A549 (cell line): ENCODE results near the gene NSMCE1. TPM values are rescaled to one million over a fixed set of nuclear protein-coding genes. Genes with fewer than 3 reads are reported as not detected.

ENCODE experiments used
- ATAC-seq, 2 experiments: fragments of 200-7000 bp in 1 of 2; fragments of >200 bp in 1 of 2; cut with Nextera tagmentation in 1 of 2; cut with Tn5 transposase in 1 of 2; 3 replicates each; pipeline versions ENCODE4 v1.8.0 to v1.9.1; 2018 to 2020; ENCODE audit warnings: mild to moderate bottlenecking in 1 of 2, moderate library complexity in 1 of 2
- CTCF ChIA-PET: fragments of 300-600 bp; sonication (Branson Sonifier 250); formaldehyde crosslinking; extraction: SDS; loops from one replicate; lab custom pipeline; 2021; ENCODE audit warnings: antibody characterized with exemption, inconsistent platforms; lab: Yijun Ruan, JAX
- POLR2A ChIA-PET: fragments of 350-600 bp; formaldehyde crosslinking; extraction: SDS; loops from one replicate; lab custom pipeline; 2021; ENCODE audit warnings: antibody characterized with exemption, inconsistent platforms; lab: Yijun Ruan, JAX
- DNase-seq, 2 experiments: peaks; one replicate each; pipeline versions ENCODE4 v3.0.0 to v3.0.0-alpha.2; 2011 to 2016; ENCODE audit warnings: low read depth in 1 of 2, low spot score in 1 of 2
- FAIRE-seq: peaks from 2 replicates; lab custom pipeline; 2011; peaks lifted over from hg19 to GRCh38; lab: Jason Lieb, UNC
- H3K27ac ChIP-seq, 2 experiments: fragments of >200 bp; sonication (Bioruptor Twin); formaldehyde crosslinking; 3 replicates each; pipeline ENCODE4 v1.5.1; 2016 to 2017
- H3K4me1 ChIP-seq: fragments of >200 bp; sonication (Bioruptor Twin); formaldehyde crosslinking; 3 replicates; pipeline ENCODE4 v1.6.1; 2016
- H3K4me2 ChIP-seq: fragments of >200 bp; sonication (Bioruptor Twin); formaldehyde crosslinking; 3 replicates; pipeline ENCODE4 v1.6.1; 2016
- H3K4me3 ChIP-seq: fragments of >200 bp; sonication (Bioruptor Twin); formaldehyde crosslinking; 3 replicates; pipeline ENCODE4 v1.5.1; 2016
- H3K9me3 ChIP-seq: fragments of >200 bp; sonication (Bioruptor Twin); formaldehyde crosslinking; 3 replicates; pipeline ENCODE4 v1.6.1; 2016
- CBX2 ChIP-seq: fragments of 200-600 bp; sonication (generic); IDR thresholded peaks from 2 replicates; pipeline ENCODE4 v1.6.1; 2016; ENCODE audit warnings: low read depth, mild to moderate bottlenecking, borderline replicate concordance
- CBX8 ChIP-seq: fragments of 200-600 bp; sonication (generic); IDR thresholded peaks from 2 replicates; pipeline ENCODE4 v1.6.1; 2016
- CHD4 ChIP-seq: fragments of 200-600 bp; sonication (generic); IDR thresholded peaks from 2 replicates; pipeline ENCODE4 v1.6.1; 2016; ENCODE audit warnings: antibody characterized with exemption, mild to moderate bottlenecking, borderline replicate concordance
- EHF ChIP-seq: fragments of 250-450 bp; sonication (Bioruptor Pico); IDR thresholded peaks from 2 replicates; pipeline ENCODE4 v1.5.0; 2020; ENCODE audit warnings: mild to moderate bottlenecking
- ESRRA ChIP-seq: fragments of 150-350 bp; IDR thresholded peaks from 2 replicates; pipeline ENCODE4 v1.6.1; 2014; ENCODE audit warnings: mild to moderate bottlenecking, low read length, borderline replicate concordance
- FOSB ChIP-seq: fragments of 250-450 bp; sonication (Bioruptor Pico); IDR thresholded peaks from 2 replicates; pipeline ENCODE4 v1.5.0; 2020; ENCODE audit warnings: mild to moderate bottlenecking, moderate library complexity
- FOSL2 ChIP-seq, 2 experiments: fragments of 450-650 bp in 1 of 2; fragments of >200 bp in 1 of 2; sonication (Bioruptor Twin) in 1 of 2; formaldehyde crosslinking; IDR thresholded peaks; 2 replicates each; pipeline versions ENCODE4 v1.5.0 to v1.6.1; 2016 to 2020; ENCODE audit warnings: mild to moderate bottlenecking in 1 of 2, moderate library complexity in 1 of 2
- GATA3 ChIP-seq: IDR thresholded peaks from 2 replicates; pipeline ENCODE4 v1.6.1; 2012; ENCODE audit warnings: borderline replicate concordance
- HEYL ChIP-seq: fragments of 250-450 bp; sonication (Bioruptor Pico); IDR thresholded peaks from 2 replicates; pipeline ENCODE4 v1.8.0; 2021; ENCODE audit warnings: mild to moderate bottlenecking, moderate library complexity
- HOXA7 ChIP-seq: fragments of 250-450 bp; sonication (Bioruptor Pico); IDR thresholded peaks from 2 replicates; pipeline ENCODE4 v1.5.0; 2020; ENCODE audit warnings: mild to moderate bottlenecking, moderate library complexity
- HOXB13 ChIP-seq: fragments of 250-450 bp; sonication (Bioruptor Pico); IDR thresholded peaks from 2 replicates; pipeline ENCODE4 v1.5.0; 2020; ENCODE audit warnings: low read depth, mild to moderate bottlenecking, moderate library complexity
- JUNB ChIP-seq: fragments of >200 bp; sonication (Bioruptor Twin); formaldehyde crosslinking; IDR thresholded peaks from 2 replicates; pipeline ENCODE4 v1.6.1; 2016
- KDM1A ChIP-seq: fragments of 200-600 bp; sonication (generic); IDR thresholded peaks from 2 replicates; pipeline ENCODE4 v1.6.1; 2016; ENCODE audit warnings: low read depth, mild to moderate bottlenecking
- MAZ ChIP-seq: fragments of 150-350 bp; IDR thresholded peaks from 2 replicates; pipeline ENCODE4 v1.6.1; 2014; ENCODE audit warnings: antibody characterized with exemption, low read depth, low read length, borderline replicate concordance
- NFE2L2 ChIP-seq: fragments of 150-350 bp; conservative IDR thresholded peaks from 2 replicates; pipeline ENCODE4 v1.6.1; 2014; ENCODE audit warnings: low read length
- PHF8 ChIP-seq: fragments of 200-600 bp; sonication (generic); IDR thresholded peaks from 2 replicates; pipeline ENCODE4 v1.6.1; 2016; ENCODE audit warnings: low read depth, mild to moderate bottlenecking, antibody characterized with exemption, moderate library complexity, borderline replicate concordance
- POLR2A ChIP-seq: IDR thresholded peaks from 2 replicates; pipeline ENCODE4 v1.6.1; 2012; ENCODE audit warnings: mild to moderate bottlenecking, low read length
- RAD21 ChIP-seq, 2 experiments: fragments of >200 bp in 1 of 2; sonication (Bioruptor Twin) in 1 of 2; formaldehyde crosslinking in 1 of 2; IDR thresholded peaks in 1 of 2; conservative IDR thresholded peaks in 1 of 2; 2 replicates in 1 of 2; 3 replicates in 1 of 2; pipeline ENCODE4 v1.6.1; 2012 to 2018; ENCODE audit warnings: inconsistent platforms in 1 of 2
- RCOR1 ChIP-seq: fragments of 150-350 bp; IDR thresholded peaks from 2 replicates; pipeline ENCODE4 v1.6.1; 2014; ENCODE audit warnings: antibody characterized with exemption, low read length, low read depth
- RNF2 ChIP-seq: fragments of 200-600 bp; sonication (generic); IDR thresholded peaks from 2 replicates; pipeline ENCODE4 v1.6.1; 2016; ENCODE audit warnings: low read depth, mild to moderate bottlenecking, antibody characterized with exemption, moderate library complexity, borderline replicate concordance
- TP53 ChIP-seq: fragments of 250-450 bp; sonication (Bioruptor Pico); IDR thresholded peaks from 2 replicates; pipeline ENCODE4 v1.5.0; 2021; ENCODE audit warnings: mild to moderate bottlenecking, moderate library complexity
- ZC3H11A ChIP-seq: fragments of 450-650 bp; IDR thresholded peaks from 2 replicates; pipeline ENCODE4 v1.6.1; 2014; ENCODE audit warnings: antibody characterized with exemption, mild to moderate bottlenecking
- ZFP36 ChIP-seq: fragments of 450-650 bp; IDR thresholded peaks from 2 replicates; pipeline ENCODE4 v1.6.1; 2014; ENCODE audit warnings: borderline replicate concordance; ENCODE audit not compliant: partially characterized antibody
- ZNF302 ChIP-seq: fragments of 250-450 bp; sonication (Bioruptor Pico); IDR thresholded peaks from 2 replicates; pipeline ENCODE4 v1.9.0; 2021; ENCODE audit warnings: inconsistent platforms, mild to moderate bottlenecking, moderate library complexity
- WGBS: methylation state at CpG from one replicate; pipeline ENCODE4 v1.1.6; 2017; ENCODE audit errors: missing lambda C conversion rate; 5-methylcytosine and 5-hydroxymethylcytosine counted together
- polyA plus RNA-seq, 4 experiments: library from polyadenylated mRNA; depleted of rRNA in 3 of 4; stranded (reverse); fragments of >200 nt; fragmentation: RNase III in 1 of 4; extraction: RNeasy Plus Mini Kit Qiagen cat#74134 plus additional on column Dnase treatment in 1 of 4; gene quantifications; 2 replicates in 3 of 4; 3 replicates in 1 of 4; pipeline ENCODE4 v1.2.3, GENCODE V29; 2011 to 2017
- TF ChIP-seq, protein P1 (sequence below): IDR thresholded peaks from 2 replicates; pipeline ENCODE4 v1.6.1; 2012
- TF ChIP-seq, protein P2 (sequence below): fragments of 250-450 bp; sonication (Bioruptor Pico); IDR thresholded peaks from 2 replicates; pipeline ENCODE4 v1.5.0; 2020; ENCODE audit warnings: low read depth, mild to moderate bottlenecking, moderate library complexity

The NSMCE1 gene
- polyA plus RNA-seq, 2 of the 4 experiments (the other 2 are of a cell fraction): 32.0 to 59.9 TPM

DNA sequence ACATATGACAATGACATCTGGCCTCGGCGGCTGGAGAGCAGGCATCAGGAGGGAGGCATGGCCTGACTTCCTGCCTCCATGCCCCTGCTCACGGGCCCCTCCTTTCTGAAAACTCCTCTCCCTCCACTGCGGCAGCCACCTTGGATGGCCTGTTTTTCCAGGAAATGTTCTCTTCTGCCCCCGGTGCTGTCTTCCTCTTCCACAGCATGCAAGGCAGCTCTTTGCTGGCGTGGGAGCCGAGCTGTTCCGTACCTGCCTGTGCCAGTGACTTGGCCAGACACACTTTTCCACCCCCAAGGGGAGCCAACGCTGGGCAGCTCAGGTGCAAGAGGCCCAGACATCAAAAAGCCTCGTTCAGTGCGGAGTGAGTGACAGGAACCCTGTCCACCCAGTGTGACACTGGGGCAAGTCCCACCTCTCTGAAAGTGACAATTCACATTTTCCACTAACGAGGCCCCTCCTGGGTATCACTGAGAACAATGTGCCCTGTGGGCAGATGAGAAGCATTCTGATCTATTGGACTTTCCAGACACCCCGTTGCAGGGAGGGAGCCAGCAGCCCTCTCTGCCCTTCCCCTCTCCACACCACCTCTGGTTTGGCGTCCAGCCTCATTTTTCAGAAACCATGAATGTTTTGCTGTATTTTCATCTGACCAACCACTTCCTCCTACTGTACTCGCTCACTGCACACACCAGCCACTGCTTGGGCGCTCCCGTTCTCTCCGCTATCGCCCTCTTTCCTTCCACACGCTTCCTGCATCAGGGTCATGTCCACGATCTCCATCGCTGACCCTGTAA lies 31.2 kb downstream of the NSMCE1 start:
- FAIRE-seq: no peak
- no peak for DNase-seq

DNA sequence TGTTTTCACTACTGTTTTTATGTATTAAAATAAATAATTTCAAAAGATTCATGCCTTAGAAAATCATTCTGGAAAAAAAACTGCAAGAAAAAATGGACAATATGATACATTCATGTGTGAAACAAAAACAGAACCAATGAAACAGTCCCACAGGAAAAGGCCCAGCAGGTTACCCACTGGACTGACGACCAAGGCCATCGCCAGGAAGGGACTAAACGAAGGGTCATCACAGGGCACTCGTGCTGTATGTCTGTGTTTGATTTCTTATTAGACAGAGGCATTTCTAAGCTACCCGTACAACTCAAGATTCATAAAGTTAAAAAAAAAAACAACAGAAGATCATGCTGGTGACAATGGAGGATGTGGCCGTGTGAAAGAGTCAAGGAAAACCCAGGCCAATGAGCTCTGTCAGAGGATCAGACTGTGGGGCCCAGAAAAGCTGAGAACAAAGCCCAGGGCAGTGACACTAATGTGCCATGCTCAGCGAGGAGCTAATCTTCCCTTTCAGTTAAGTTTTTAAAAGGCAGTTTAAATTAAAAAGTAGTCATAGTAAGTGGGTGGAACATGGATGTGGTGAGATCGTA lies 31.8 kb downstream of the NSMCE1 start:
- POLR2A ChIA-PET: interaction anchor here (0.7 kb wide), 1 partner anchor 225 kb away, joined by 3 read pairs; no protein-coding TSS in a partner anchor
- ATAC-seq (no peak), FAIRE-seq (no peak), DNase-seq (no peak)
- WGBS: 81% methylated on average over 8 of the region's 8 CpGs
- CTCF ChIA-PET: interaction anchor here (0.7 to 16.7 kb wide), 10 partner anchors 9 to 131 kb away, joined by 3 to 291 read pairs (median 16); no protein-coding TSS in a partner anchor
- Histone ChIP-seq H3K4me1 (peaks cover 11% of the 10 kb centered on the region), H3K4me2 (no peak overlapping the region), H3K27ac (peak overlapping the region in 1 of 2 experiments; percentile 18; a peak in 1 of 6 replicates), H3K9me3 (no peaks in the 10 kb centered on the region), H3K4me3 (no peak overlapping the region)
- TF ChIP-seq ZFP36: no peak

More for the DNA sequence above, 31.2 kb downstream of the NSMCE1 start:
- ChIA-PET POLR2A (no interaction called here), CTCF (interaction anchor here (0.7 to 16.7 kb wide), 7 partner anchors 13 to 130 kb away, joined by 3 to 291 read pairs (median 20); no protein-coding TSS in a partner anchor)
- Histone ChIP-seq H3K4me3 (no peak overlapping the region), H3K9me3 (no peaks in the 10 kb centered on the region), H3K4me1 (peaks cover 12% of the 10 kb centered on the region), H3K27ac (peak overlapping the region in 1 of 2 experiments; percentile 18; a peak in 1 of 6 replicates), H3K4me2 (no peak overlapping the region)
- ATAC-seq: no peak
- TF ChIP-seq POLR2A (no peak), KDM1A (no peak), RCOR1 (no peak), RNF2 (no peak), MAZ (no peak), JUNB (no peak), EHF (CRISPR knock-in tag) (no peak), ZC3H11A (no peak)
- TF ChIP-seq, protein P1, sequence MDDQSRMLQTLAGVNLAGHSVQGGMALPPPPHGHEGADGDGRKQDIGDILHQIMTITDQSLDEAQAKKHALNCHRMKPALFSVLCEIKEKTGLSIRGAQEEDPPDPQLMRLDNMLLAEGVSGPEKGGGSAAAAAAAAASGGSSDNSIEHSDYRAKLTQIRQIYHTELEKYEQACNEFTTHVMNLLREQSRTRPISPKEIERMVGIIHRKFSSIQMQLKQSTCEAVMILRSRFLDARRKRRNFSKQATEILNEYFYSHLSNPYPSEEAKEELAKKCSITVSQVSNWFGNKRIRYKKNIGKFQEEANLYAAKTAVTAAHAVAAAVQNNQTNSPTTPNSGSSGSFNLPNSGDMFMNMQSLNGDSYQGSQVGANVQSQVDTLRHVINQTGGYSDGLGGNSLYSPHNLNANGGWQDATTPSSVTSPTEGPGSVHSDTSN: no peak
- WGBS: 92% methylated on average over 22 of the region's 22 CpGs

DNA sequence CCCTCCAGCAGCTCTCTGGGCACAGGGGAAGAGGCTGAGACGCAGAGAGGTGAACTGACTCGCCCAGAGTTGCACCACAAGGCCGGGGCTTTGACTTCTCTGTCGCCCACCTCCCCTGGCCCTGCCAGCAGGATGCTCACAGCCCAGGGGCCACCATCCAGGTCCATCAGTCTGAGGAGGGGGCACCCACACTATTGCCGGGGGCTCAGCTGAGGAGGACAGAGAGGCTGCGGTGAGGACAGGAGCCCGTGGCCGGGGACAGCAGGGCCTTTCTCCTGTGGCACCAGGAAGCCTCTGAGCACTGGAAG lies 32.7 kb downstream of the NSMCE1 start:
- TF ChIP-seq TP53 (CRISPR knock-in tag) (no peak), HOXB13 (CRISPR knock-in tag) (no peak), HEYL (no peak), CBX2 (no peak), ZC3H11A (no peak), NFE2L2 (no peak), RAD21 (conservative IDR thresholded peaks at IDR 0.05 in 1 of 2, IDR thresholded peaks at IDR 0.05 in 1 of 2) (no peak), ZNF302 (CRISPR knock-in tag) (no peak), PHF8 (no peak), ESRRA (no peak), CBX8 (no peak), FOSL2 (IDR thresholded peaks at IDR 0.05) (no peak), FOSL2 (CRISPR knock-in tag; IDR thresholded peaks at IDR 0.05) (no peak), MAZ (no peak), GATA3 (no peak), FOSB (no peak), HOXA7 (no peak), CHD4 (no peak)
- TF ChIP-seq, protein P2, sequence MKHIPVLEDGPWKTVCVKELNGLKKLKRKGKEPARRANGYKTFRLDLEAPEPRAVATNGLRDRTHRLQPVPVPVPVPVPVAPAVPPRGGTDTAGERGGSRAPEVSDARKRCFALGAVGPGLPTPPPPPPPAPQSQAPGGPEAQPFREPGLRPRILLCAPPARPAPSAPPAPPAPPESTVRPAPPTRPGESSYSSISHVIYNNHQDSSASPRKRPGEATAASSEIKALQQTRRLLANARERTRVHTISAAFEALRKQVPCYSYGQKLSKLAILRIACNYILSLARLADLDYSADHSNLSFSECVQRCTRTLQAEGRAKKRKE (CRISPR knock-in tag): no peak
- DNase-seq (no peak), ATAC-seq (peak in 1 of 2 experiments; percentile 9; a peak in 1 of 6 replicates), FAIRE-seq (no peak)
- POLR2A ChIA-PET: interaction anchor here (2.4 kb wide), 1 partner anchor 32 kb away, joined by 12 read pairs; the partner anchor contains the start of gene KDM8
- Histone ChIP-seq H3K4me3 (no peak overlapping the region), H3K27ac (peak overlapping the region; percentile 3 to 61; a peak in 2 of 6 replicates), H3K4me1 (peaks cover 11% of the 10 kb centered on the region), H3K9me3 (no peaks in the 10 kb centered on the region), H3K4me2 (no peak overlapping the region)
- 87% methylated on average over 6 of the region's 8 CpGs for WGBS
- CTCF ChIA-PET: interaction anchor here (0.8 to 16.7 kb wide), 31 partner anchors 10 to 292 kb away, joined by 3 to 291 read pairs (median 11); partner anchors contain the start of gene KDM8
